NCI-H510A (cell line): ENCODE results near the gene UPB1.
"Not testable (repeated sequence)": the region's sequence is repeated elsewhere in the genome, so short reads cannot be mapped to it uniquely, and the experiment has no call there.

ENCODE experiments used
- DNase-seq: peaks from one replicate; lab custom pipeline; 2025; lab: John Stamatoyannopoulos, UW

UPB1 gene

GRCh38 chr22:24532075-24532474, 36.9 kb downstream of the UPB1 start:
- DNase-seq = peak; percentile 16

- no peak for DNase-seq
Measured at GRCh38 chr22:24535348-24535747, 40.2 kb downstream of the UPB1 start.

- no peak for DNase-seq
Measured at GRCh38 chr22:24536089-24536488, 41.0 kb downstream of the UPB1 start.

- DNase-seq = no peak
Measured at GRCh38 chr22:24540470-24540869, 45.3 kb downstream of the UPB1 start.

GRCh38 chr22:24541681-24542515, 46.8 kb downstream of the UPB1 start:
- no peak for DNase-seq

GRCh38 chr22:24542641-24543040, 47.5 kb downstream of the UPB1 start:
- no peak for DNase-seq

GRCh38 chr22:24543185-24543601, 48.1 kb downstream of the UPB1 start:
- DNase-seq = no peak

GRCh38 chr22:24543679-24544243, 48.6 kb downstream of the UPB1 start:
- DNase-seq = no peak

- no peak for DNase-seq
Measured at GRCh38 chr22:24548812-24549211, 53.7 kb downstream of the UPB1 start.

- DNase-seq = no peak
Measured at GRCh38 chr22:24550028-24550901, 55.1 kb downstream of the UPB1 start.

- DNase-seq = no peak
Measured at GRCh38 chr22:24550902-24551435, 55.8 kb downstream of the UPB1 start.

- DNase-seq = not testable (repeated sequence)
Measured at GRCh38 chr22:24552503-24553286, 57.6 kb downstream of the UPB1 start.

GRCh38 chr22:24553597-24554312, 58.6 kb downstream of the UPB1 start:
- no peak for DNase-seq

GRCh38 chr22:24554313-24555164, 59.4 kb downstream of the UPB1 start, which contains the start of gene GUCD1:
Gene GUCD1 (minus strand): TSS chr22:24555138. CDS start chr22:24554991, 147 bp downstream.
- no peak for DNase-seq

GRCh38 chr22:24555165-24556039, 60.3 kb downstream of the UPB1 start, which contains the start of gene SNRPD3:
Gene SNRPD3 (plus strand): TSS chr22:24555999. CDS start chr22:24557675, 1,676 bp downstream.
- DNase-seq = peak; percentile 88

- no peak for DNase-seq
Measured at GRCh38 chr22:24559471-24559870, 64.3 kb downstream of the UPB1 start.

- no peak for DNase-seq
Measured at GRCh38 chr22:24563246-24563645, 68.1 kb downstream of the UPB1 start.

- DNase-seq = no peak
Measured at GRCh38 chr22:24564376-24565058, 69.4 kb downstream of the UPB1 start.
